ENCODE data around the gene SOX15.
"Not testable (repeated sequence)": the region's sequence is repeated elsewhere in the genome, so short reads cannot be mapped to it uniquely, and the experiment has no call there.

Gene SOX15

DNA sequence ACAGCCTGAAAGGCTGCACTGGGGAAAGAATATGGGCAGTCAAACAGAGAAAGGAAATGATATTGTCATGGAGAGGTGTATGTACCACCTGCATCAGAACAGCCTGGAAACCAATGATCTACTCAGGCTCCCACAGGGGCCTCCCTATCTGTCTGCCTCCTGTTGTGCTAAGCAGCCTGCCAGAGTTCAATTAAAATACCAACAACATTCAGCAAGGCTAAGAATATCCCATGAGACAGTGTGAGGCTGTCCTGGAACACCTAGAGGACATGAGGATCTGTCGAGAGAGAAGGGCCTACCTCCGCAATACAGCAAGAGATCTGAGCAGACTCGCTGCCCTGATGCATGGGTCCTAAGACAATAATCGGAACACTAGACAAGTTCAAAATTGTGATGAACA lies 16.4 kb upstream of the SOX15 start:
- no peak for DNase-seq

GRCh38 chr17:7597561-7597960 lies 7.7 kb upstream of the SOX15 start:
- DNase-seq, result not testable (repeated sequence)

GRCh38 chr17:7593296-7593695 lies 3.4 kb upstream of the SOX15 start:
- no peak for DNase-seq

- DNase-seq, result no peak
Measured at GRCh38 chr17:7592422-7593021, 2.6 kb upstream of the SOX15 start.

GRCh38 chr17:7591596-7591995 lies 1.7 kb upstream of the SOX15 start:
- no peak for DNase-seq

- DNase-seq, result no peak
Measured at GRCh38 chr17:7590743-7591142, 849 bp upstream of the SOX15 start.

GRCh38 chr17:7589204-7589868 lies 558 bp downstream of the SOX15 start:
- DNase-seq, result peak; percentile 86

DNA sequence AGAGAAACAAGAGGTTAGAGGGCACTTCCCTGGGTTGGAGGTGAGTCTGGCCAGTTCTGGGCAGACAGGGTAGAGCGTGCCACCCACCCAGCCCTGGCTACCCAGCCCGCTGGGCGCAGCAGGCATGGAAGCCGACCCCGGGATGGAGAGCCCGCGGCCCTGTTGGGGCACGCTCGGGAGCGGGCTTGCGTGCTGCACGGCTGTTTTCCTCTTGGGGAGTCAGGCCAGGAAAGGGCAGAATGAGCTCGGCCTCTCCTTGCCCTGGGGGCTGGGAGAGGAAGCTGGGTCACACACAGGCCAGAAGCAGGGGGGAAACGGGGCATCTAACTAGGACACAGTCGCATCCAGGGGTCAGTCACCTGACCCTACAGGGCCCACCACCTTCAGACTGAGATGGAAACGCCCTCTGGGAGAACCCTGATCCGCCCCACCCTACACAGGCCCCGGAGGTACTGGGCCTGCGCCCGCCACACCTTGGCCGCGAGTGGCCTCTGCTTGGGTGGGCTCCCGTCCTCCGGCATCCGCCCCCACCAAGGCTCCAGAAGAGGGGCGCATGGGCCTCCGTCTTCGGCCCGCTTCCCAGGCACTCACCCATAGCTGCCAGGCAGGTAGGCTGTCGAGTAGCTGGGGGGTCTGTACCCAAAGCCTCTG lies 1.2 kb downstream of the SOX15 start:
- DNase-seq, result no peak

GRCh38 chr17:7587420-7588151 lies 2.3 kb downstream of the SOX15 start:
- no peak for DNase-seq

GRCh38 chr17:7586673-7587419 lies 3.0 kb downstream of the SOX15 start:
- DNase-seq, result no peak

DNA sequence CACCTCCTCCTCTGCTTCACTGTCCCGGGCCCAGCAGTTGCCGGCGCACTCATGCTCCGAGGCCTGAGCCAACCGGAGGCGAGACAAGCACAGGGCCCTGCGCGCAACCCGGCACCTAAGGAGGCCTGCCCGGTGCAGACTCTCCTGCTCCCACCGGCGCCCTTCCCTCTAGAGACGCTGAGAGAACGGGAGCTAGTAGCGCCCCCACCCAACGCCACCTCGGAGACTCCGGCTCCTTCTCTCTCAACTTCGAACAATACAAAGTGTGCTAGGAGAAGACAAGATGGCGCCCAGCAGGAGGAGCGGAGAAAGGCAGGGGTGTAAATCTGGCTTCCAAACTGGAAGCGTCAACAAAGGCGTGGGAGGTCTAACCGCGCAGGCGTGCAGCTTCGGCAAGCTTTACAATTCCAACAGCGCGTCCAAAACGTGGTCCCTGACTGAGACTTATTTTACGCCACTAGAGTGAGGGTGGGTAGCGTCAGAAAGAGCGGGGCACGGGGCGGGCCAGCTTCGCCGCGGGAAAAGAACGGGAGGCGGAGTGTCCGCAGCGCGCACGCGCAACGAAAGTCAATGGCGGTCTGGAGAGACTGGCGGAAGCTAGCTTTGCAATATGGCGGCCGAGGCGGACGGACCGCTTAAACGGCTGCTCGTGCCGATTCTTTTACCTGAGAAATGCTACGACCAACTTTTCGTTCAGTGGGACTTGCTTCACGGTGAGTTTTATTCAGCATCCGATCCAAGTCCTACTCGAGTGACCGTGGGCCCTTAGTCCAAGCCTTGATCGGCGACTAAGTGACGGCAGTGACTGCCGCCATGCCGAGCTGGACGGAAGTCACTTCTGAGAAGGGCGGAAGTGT lies 6.4 kb downstream of the SOX15 start, which contains the start of gene MPDU1:
Gene MPDU1 (plus strand): TSS at position 600 of the 857 bp plus-strand sequence. CDS start 11 bp downstream, at position 611.
- peak; percentile 98 for DNase-seq

GRCh38 chr17:7582396-7583252 lies 7.3 kb downstream of the SOX15 start:
- no peak for DNase-seq

DNA sequence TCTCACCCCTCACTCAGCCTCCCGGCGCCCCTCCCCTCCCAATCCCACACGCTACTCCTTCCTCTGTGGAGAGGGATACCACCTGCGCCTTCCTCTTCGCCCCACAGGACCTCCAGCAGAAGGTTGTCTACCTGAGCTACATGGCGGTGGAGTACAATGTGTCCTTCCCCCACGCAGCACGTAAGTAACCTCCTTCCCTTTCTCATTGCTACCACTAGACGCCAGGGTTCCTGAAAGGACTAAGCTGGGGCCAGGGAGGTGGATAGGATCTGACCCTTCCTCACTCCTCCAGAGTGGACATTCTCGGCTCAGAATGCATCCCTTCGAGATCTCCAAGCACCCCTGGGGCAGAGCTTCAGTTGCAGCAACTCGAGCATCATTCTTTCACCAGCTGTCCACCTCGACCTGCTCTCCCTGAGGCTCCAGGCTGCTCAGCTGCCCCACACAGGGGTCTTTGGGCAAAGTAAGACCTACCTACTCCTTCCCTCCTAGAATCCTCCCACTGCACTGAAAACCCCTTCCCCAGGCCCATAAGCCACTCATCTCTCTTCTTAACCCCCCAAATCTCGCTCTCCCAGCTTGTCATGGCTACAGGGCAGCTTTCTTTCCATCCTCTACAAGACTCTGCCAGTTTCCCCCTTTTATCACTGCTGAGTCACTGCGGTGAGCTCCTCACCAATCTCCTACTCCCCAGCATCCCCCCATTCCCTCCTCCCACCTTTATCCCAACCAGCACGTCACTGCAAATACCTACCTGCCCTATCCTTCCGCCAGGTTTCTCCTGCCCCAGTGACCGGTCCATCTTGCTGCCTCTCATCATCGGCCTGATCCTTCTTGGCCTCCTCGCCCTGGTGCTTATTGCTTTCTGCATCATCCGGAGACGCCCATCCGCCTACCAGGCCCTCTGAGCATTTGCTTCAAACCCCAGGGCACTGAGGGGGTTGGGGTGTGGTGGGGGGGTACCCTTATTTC lies 9.0 kb downstream of the SOX15 start:
- DNase-seq, result no peak

DNA sequence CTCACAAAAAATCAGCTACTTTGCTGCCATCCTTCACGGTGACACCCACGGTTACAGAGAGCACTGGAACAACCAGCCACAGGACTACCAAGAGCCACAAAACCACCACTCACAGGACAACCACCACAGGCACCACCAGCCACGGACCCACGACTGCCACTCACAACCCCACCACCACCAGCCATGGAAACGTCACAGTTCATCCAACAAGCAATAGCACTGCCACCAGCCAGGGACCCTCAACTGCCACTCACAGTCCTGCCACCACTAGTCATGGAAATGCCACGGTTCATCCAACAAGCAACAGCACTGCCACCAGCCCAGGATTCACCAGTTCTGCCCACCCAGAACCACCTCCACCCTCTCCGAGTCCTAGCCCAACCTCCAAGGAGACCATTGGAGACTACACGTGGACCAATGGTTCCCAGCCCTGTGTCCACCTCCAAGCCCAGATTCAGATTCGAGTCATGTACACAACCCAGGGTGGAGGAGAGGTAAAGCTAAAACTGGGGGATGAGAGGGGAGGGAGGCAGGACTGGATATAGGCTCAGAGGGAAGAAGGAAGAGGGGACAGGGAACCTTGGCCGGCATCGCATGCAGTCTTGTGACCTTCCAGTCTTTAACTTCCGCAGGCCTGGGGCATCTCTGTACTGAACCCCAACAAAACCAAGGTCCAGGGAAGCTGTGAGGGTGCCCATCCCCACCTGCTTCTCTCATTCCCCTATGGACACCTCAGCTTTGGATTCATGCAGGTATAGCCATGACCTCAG lies 9.9 kb downstream of the SOX15 start:
- peak; percentile 71 for DNase-seq

DNA sequence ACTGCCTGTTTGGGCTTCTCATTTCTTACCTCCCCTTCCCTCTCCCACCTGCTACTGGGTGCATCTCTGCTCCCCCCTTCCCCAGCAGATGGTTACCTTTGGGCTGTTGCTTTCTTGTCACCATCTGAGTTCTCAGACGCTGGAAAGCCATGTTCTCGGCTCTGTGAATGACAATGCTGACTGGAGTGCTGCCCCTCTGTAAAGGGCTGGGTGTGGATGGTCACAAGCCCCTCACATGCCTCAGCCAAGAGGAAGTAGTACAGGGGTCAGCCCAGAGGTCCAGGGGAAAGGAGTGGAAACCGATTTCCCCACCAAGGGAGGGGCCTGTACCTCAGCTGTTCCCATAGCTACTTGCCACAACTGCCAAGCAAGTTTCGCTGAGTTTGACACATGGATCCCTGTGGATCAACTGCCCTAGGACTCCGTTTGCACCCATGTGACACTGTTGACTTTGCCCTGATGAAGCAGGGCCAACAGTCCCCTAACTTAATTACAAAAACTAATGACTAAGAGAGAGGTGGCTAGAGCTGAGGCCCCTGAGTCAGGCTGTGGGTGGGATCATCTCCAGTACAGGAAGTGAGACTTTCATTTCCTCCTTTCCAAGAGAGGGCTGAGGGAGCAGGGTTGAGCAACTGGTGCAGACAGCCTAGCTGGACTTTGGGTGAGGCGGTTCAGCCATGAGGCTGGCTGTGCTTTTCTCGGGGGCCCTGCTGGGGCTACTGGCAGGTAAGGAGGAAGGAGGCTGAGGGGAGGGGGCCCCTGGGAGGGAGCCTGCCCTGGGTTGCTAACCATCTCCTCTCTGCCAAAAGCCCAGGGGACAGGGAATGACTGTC lies 10.7 kb downstream of the SOX15 start, which contains the start of gene CD68:
Gene CD68 (plus strand): TSS at position 638 of the 833 bp plus-strand sequence. CDS start 40 bp downstream, at position 678.
- DNase-seq, result peak; percentile 87

- no peak for DNase-seq
Measured at GRCh38 chr17:7577327-7578199, 12.3 kb downstream of the SOX15 start.

Data from activated effector memory CD4-positive, alpha-beta T cell treated with anti-CD3 and anti-CD28 coated beads, Interleukin-2, amount 50 U/mL, for 16 hours (primary cell).